ENCODE measurements around the gene IMMP2L. TPM values are rescaled to one million over a fixed set of nuclear protein-coding genes. Genes with fewer than 3 reads are reported as not detected.

The IMMP2L gene
- total and polyA plus RNA-seq, 2 of the 8 experiments (the other 6 are each of a cell fraction or from before 2014, with no cell fraction given), result 2.3 to 10.1 TPM

DNA sequence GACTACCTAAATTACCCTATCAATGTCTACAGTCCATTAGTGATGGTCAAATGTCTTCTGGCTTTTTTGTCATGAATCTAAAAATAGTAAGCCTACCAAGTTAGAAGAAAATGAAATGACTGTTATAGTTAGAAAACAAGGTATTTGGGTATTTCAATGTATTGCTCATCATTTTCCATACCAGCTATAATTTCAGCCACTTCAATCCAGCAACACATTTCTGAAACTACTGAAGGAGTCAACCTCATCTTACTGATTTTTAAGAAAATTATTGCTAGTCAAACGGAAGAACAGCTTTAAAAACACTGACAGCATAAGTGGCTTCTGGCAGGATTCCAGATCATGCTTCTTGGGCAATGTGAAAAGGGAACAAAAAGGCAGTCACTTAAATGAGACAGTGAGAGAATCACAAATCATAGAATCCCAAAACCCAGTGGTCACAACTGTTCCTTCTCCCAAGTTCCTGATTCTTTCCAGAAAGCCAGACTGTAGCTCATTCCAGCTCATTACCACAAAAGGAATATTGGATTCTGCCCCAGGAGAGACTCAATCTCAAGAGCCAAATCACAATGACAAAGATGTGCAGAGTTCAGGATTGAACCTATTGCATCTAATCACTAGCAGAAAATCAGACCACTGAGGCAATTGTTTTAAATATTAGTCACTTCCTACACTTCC, 532.6 kb downstream of the IMMP2L start (continued):
- TF ChIP-seq CHD1 (IDR thresholded peaks at IDR 0.05; ENCODE audit: low read depth, low read length) (no peak), TAF7 (optimal IDR thresholded peaks at IDR 0.05; ENCODE audit: borderline replicate concordance, low read depth, low read length) (no peak)

Data from H1 (cell line).